GM12878 (cell line): ENCODE measurements around the gene SMCO4. TPM values are rescaled to one million over a fixed set of nuclear protein-coding genes. Genes with fewer than 3 reads are reported as not detected.

ENCODE experiments used
- ATAC-seq: fragments of 200-7000 bp; cut with Tn5 transposase; 3 replicates; pipeline ENCODE4 v1.9.1; 2020; ENCODE audit warnings: mild to moderate bottlenecking, moderate library complexity
- BruUV-seq: library from RNA; stranded (reverse); fragments of 400-500 nt; replicated peaks from 2 replicates; lab custom pipeline; 2021; lab: Mats Ljungman, UMichigan
- CTCF ChIA-PET: fragments of 300-600 bp; sonication (Branson Sonifier 250); formaldehyde crosslinking; extraction: SDS; loops from one replicate; lab custom pipeline; 2021; ENCODE audit warnings: inconsistent platforms; lab: Yijun Ruan, JAX
- POLR2A ChIA-PET: fragments of 350-600 bp; formaldehyde crosslinking; extraction: SDS; loops from one replicate; lab custom pipeline; 2021; ENCODE audit warnings: inconsistent platforms; lab: Charles Lee
- RAD21 ChIA-PET: fragments of 300-600 bp; sonication (Branson Sonifier 250); formaldehyde crosslinking; loops from one replicate; lab custom pipeline; 2023; ENCODE audit warnings: antibody characterized with exemption; ENCODE audit not compliant: unreplicated experiment; lab: Charles Lee
- SMC1A ChIA-PET: fragments of 300-600 bp; sonication (Branson Sonifier 250); formaldehyde crosslinking; loops from one replicate; lab custom pipeline; 2023; ENCODE audit not compliant: unreplicated experiment, uncharacterized antibody; lab: Charles Lee
- DNase-seq: peaks from one replicate; pipeline ENCODE4 v3.0.0-alpha.2; 2011; ENCODE audit warnings: low read depth, low spot score
- FAIRE-seq: peaks from 3 replicates; lab custom pipeline; 2011; peaks lifted over from hg19 to GRCh38; lab: Jason Lieb, UNC
- H2AFZ ChIP-seq: 2 replicates; pipeline ENCODE4 v1.6.0; 2011; ENCODE audit warnings: low read depth, low read length, control low read depth; ENCODE audit not compliant: control insufficient read depth
- H3K27ac ChIP-seq: 2 replicates; pipeline ENCODE4 v1.5.1; 2011; ENCODE audit warnings: control low read depth; ENCODE audit not compliant: control insufficient read depth, insufficient read depth
- H3K27me3 ChIP-seq, 2 experiments: replicated peaks in 1 of 2; 2 replicates each; pipeline versions ENCODE4 v1.6.0 to v1.6.1; 2011; ENCODE audit warnings: low read length in 1 of 2; ENCODE audit not compliant: control insufficient read depth in 2 of 2, insufficient read depth in 2 of 2
- H3K36me3 ChIP-seq, 2 experiments: 2 replicates each; pipeline ENCODE4 v1.5.1; 2011; ENCODE audit warnings: low read length in 1 of 2; ENCODE audit not compliant: control insufficient read depth in 2 of 2, insufficient read depth in 2 of 2
- H3K4me1 ChIP-seq: 2 replicates; pipeline ENCODE4 v1.6.1; 2011; ENCODE audit warnings: mild to moderate bottlenecking, low read length, moderate library complexity, mixed read lengths; ENCODE audit not compliant: control insufficient read depth, insufficient read depth
- H3K4me2 ChIP-seq: 2 replicates; pipeline ENCODE4 v1.6.0; 2011; ENCODE audit warnings: control low read depth; ENCODE audit not compliant: control insufficient read depth, insufficient read depth
- H3K4me3 ChIP-seq: fragments of 200-600 bp; sonication (generic); 2 replicates; pipeline ENCODE4 v1.5.1; 2016
- H3K79me2 ChIP-seq: 2 replicates; pipeline ENCODE4 v1.6.0; 2011; ENCODE audit warnings: low read length; ENCODE audit not compliant: control insufficient read depth, insufficient read depth
- H3K9ac ChIP-seq: 2 replicates; pipeline ENCODE4 v1.8.0; 2011; ENCODE audit warnings: low read length, control low read depth, mixed read lengths; ENCODE audit not compliant: control insufficient read depth, insufficient read depth
- H3K9me3 ChIP-seq: replicated peaks from 3 replicates; pipeline ENCODE4 v1.5.1; 2011; ENCODE audit warnings: mild to moderate bottlenecking, low read length; ENCODE audit not compliant: control insufficient read depth, insufficient read depth
- H4K20me1 ChIP-seq: 2 replicates; pipeline ENCODE4 v1.6.0; 2011; ENCODE audit not compliant: control insufficient read depth, insufficient read depth
- ATF3 ChIP-seq: IDR thresholded peaks from 2 replicates; pipeline ENCODE4 v1.6.1; 2011; ENCODE audit warnings: low read depth, mild to moderate bottlenecking, low read length, moderate library complexity, borderline replicate concordance; ENCODE audit errors: extremely low read depth
- ATF7 ChIP-seq: fragments of 450-650 bp; IDR thresholded peaks from 2 replicates; pipeline ENCODE4 v1.6.1; 2016; ENCODE audit warnings: low read depth, mild to moderate bottlenecking
- HDGF ChIP-seq: fragments of 450-650 bp; IDR thresholded peaks from 2 replicates; pipeline ENCODE4 v1.6.1; 2016; ENCODE audit warnings: antibody characterized with exemption
- KDM1A ChIP-seq: fragments of 200-600 bp; sonication (generic); IDR thresholded peaks from 2 replicates; pipeline ENCODE4 v1.6.1; 2016; ENCODE audit warnings: borderline replicate concordance
- MLLT1 ChIP-seq: fragments of 450-650 bp; IDR thresholded peaks from 2 replicates; pipeline ENCODE4 v1.6.1; 2016; ENCODE audit warnings: mild to moderate bottlenecking
- NR2C1 ChIP-seq: fragments of 450-650 bp; IDR thresholded peaks from 2 replicates; pipeline ENCODE4 v1.6.1; 2017; ENCODE audit warnings: antibody characterized with exemption, mild to moderate bottlenecking, moderate library complexity
- WRNIP1 ChIP-seq: IDR thresholded peaks from 2 replicates; pipeline ENCODE4 v1.6.1; 2011; ENCODE audit warnings: low read depth, low read length, improper control_type of control experiment, borderline replicate concordance
- ZNF592 ChIP-seq: fragments of 450-650 bp; IDR thresholded peaks from 2 replicates; pipeline ENCODE4 v1.6.1; 2017; ENCODE audit warnings: mild to moderate bottlenecking, moderate library complexity
- WGBS: methylation state at CpG from one replicate; pipeline ENCODE4 v1.1.6; 2016; ENCODE audit warnings: low lambda C conversion rate; ENCODE audit not compliant: insufficient replicate concordance, insufficient coverage; ENCODE audit errors: missing lambda C conversion rate; 5-methylcytosine and 5-hydroxymethylcytosine counted together
- in situ Hi-C: fragments of 300-500 bp; cut with MboI; formaldehyde crosslinking; loops from 9 replicates; pipeline ENCODE4 v1.14.3; 2018; ENCODE audit warnings: mixed read lengths
- intact Hi-C: fragments of 100-400 bp; cut with micrococcal nuclease; formaldehyde crosslinking; loops from one replicate; pipeline ENCODE4 v1.14.2; 2022; ENCODE audit not compliant: unreplicated experiment
- polyA plus RNA-seq, 11 experiments: library from polyadenylated mRNA; depleted of rRNA in 4 of 11; unstranded in 6 of 11; stranded (reverse) in 5 of 11; fragments of >200 nt; fragmentation: Nextera tagmentation in 4 of 11; fragmentation: Illumina TruSeq in 1 of 11; extraction: Ambion mirVana in 4 of 11; extraction: Trizol in 1 of 11; gene quantifications; 1 replicate in 1 of 11; 2 replicates in 10 of 11; pipeline versions ENCODE4 v1.2.1 to v1.2.3, GENCODE V29; 2011 to 2016; ENCODE audit warnings: inconsistent platforms in 2 of 11, missing spikeins in 2 of 11, low read depth in 1 of 11
- total RNA-seq, 4 experiments: library from RNA; depleted of rRNA in 3 of 4; stranded (reverse); fragments of >200 nt in 3 of 4; fragmentation: Illumina TruSeq in 1 of 4; extraction: Trizol in 1 of 4; gene quantifications; 2 replicates each; pipeline versions ENCODE4 v1.2.1 to v1.2.3, GENCODE V29; 2013 to 2021

The SMCO4 gene
- total and polyA plus RNA-seq, 10 of the 15 experiments (the other 5 are each of a cell fraction or from before 2014, with no cell fraction given), result 3.6 to 59.9 (median 27.9) TPM

- H3K79me2 ChIP-seq, result peaks cover 85% of the 10 kb centered on the region
- in situ Hi-C loops, result no loop called here
- DNase-seq, result no peak
Observed at GRCh38 chr11:93528252-93528651, 14.9 kb downstream of the SMCO4 start.

More at GRCh38 chr11:93528252-93528651, 14.9 kb downstream of the SMCO4 start:
- H2AFZ ChIP-seq, result no peak overlapping the region
- ATAC-seq (no peak), FAIRE-seq (no peak)
- H3K4me3 ChIP-seq, result peak overlapping the region; percentile 35
- SMC1A ChIA-PET, result interaction anchor here (1.6 to 20.1 kb wide), 4 partner anchors 8 to 16 kb away, joined by 5 to 275 read pairs (median 176); partner anchors contain the start of gene SMCO4
- H3K9ac ChIP-seq, result peak overlapping the region; percentile 30; the same call in 1 of the 2 replicates
- POLR2A ChIA-PET, result interaction anchor here (10.0 to 12.8 kb wide), 2 partner anchors 9 to 14 kb away, joined by 95 to 191 read pairs; partner anchors contain the start of gene SMCO4
- TF ChIP-seq ZNF592 (no peak), WRNIP1 (no peak), MLLT1 (no peak), ATF3 (no peak), HDGF (no peak), NR2C1 (no peak), KDM1A (no peak), ATF7 (no peak)
- CTCF ChIA-PET, result interaction anchor here (5.6 kb wide), 1 partner anchor 13 kb away, joined by 35 read pairs; no protein-coding TSS in a partner anchor
- no peaks in the 10 kb centered on the region for H3K9me3 ChIP-seq
- H3K27me3 ChIP-seq, result no peaks in the 10 kb centered on the region
- peaks cover 80% of the 10 kb centered on the region for H3K4me1 ChIP-seq
- peak overlapping the region; percentile 61 for H3K4me2 ChIP-seq
- H3K27ac ChIP-seq, result peak overlapping the region; percentile 57
- H3K36me3 ChIP-seq, result no peaks in the 10 kb centered on the region
- RAD21 ChIA-PET, result interaction anchor here (15.4 kb wide), 1 partner anchor 8 kb away, joined by 299 read pairs; the partner anchor contains the start of gene SMCO4
- no TSS peak for BruUV-seq
- intact Hi-C loops, result loop anchor here (10.0 kb wide), 1 partner anchor 1727 kb away; no protein-coding TSS in a partner anchor
- 88% methylated on average over 4 of the region's 4 CpGs for WGBS
- no peaks in the 10 kb centered on the region for H4K20me1 ChIP-seq
